SK-N-SH treated with all-trans-retinoic acid at 6 μM for 48 hours (cell line): ENCODE data around the gene SEL1L2.

Experiments used
- ATAC-seq: fragments of 200-7000 bp; cut with Tn5 transposase; 3 replicates; pipeline ENCODE4 v1.9.1; 2020; ENCODE audit warnings: mild to moderate bottlenecking, moderate library complexity
- ARNTL ChIP-seq: fragments of 450-650 bp; formaldehyde crosslinking; IDR thresholded peaks from 2 replicates; pipeline ENCODE4 v1.5.0; 2020; ENCODE audit warnings: low read depth, mild to moderate bottlenecking, moderate library complexity, borderline replicate concordance
- BACH2 ChIP-seq: fragments of 250-450 bp; sonication (Bioruptor Pico); IDR thresholded peaks from 2 replicates; pipeline ENCODE4 v1.9.0; 2021; ENCODE audit warnings: mild to moderate bottlenecking, borderline replicate concordance
- CSDC2 ChIP-seq: fragments of 250-450 bp; sonication (Bioruptor Pico); IDR thresholded peaks from 2 replicates; pipeline ENCODE4 v1.5.0; 2020; ENCODE audit warnings: mild to moderate bottlenecking, moderate library complexity
- ESRRG ChIP-seq: fragments of 250-450 bp; sonication (Bioruptor Pico); IDR thresholded peaks from 2 replicates; pipeline ENCODE4 v1.6.1; 2021; ENCODE audit warnings: mild to moderate bottlenecking
- GLIS3 ChIP-seq: fragments of 250-450 bp; sonication (Bioruptor Pico); IDR thresholded peaks from 2 replicates; pipeline ENCODE4 v1.5.0; 2020; ENCODE audit warnings: mild to moderate bottlenecking, moderate library complexity
- OSR1 ChIP-seq: fragments of 250-450 bp; sonication (Bioruptor Pico); IDR thresholded peaks from 2 replicates; pipeline ENCODE4 v1.8.0; 2022; ENCODE audit warnings: moderate library complexity, mild to moderate bottlenecking, inconsistent platforms
- PPARA ChIP-seq: fragments of 250-450 bp; sonication (Bioruptor Pico); IDR thresholded peaks from 2 replicates; pipeline ENCODE4 v1.5.0; 2020; ENCODE audit warnings: mild to moderate bottlenecking, borderline replicate concordance
- RARB ChIP-seq: fragments of 250-450 bp; sonication (Bioruptor Pico); IDR thresholded peaks from 2 replicates; pipeline ENCODE4 v1.8.0; 2021; ENCODE audit warnings: mild to moderate bottlenecking, moderate library complexity
- SNAI2 ChIP-seq: fragments of 250-450 bp; sonication (Bioruptor Pico); IDR thresholded peaks from 2 replicates; pipeline ENCODE4 v1.5.0; 2020; ENCODE audit warnings: mild to moderate bottlenecking, moderate library complexity
- TCF4 ChIP-seq: fragments of 250-450 bp; sonication (Bioruptor Pico); IDR thresholded peaks from 2 replicates; pipeline ENCODE4 v1.8.0; 2021; ENCODE audit warnings: mild to moderate bottlenecking, moderate library complexity, borderline replicate concordance
- TOX ChIP-seq: fragments of 250-450 bp; sonication (Bioruptor Pico); IDR thresholded peaks from 2 replicates; pipeline ENCODE4 v1.8.0; 2021; ENCODE audit warnings: mild to moderate bottlenecking, moderate library complexity, borderline replicate concordance
- ZFP3 ChIP-seq: fragments of 250-450 bp; sonication (Bioruptor Pico); IDR thresholded peaks from 2 replicates; pipeline ENCODE4 v1.5.0; 2020; ENCODE audit warnings: mild to moderate bottlenecking, moderate library complexity
- ZFP30 ChIP-seq: fragments of 450-650 bp; formaldehyde crosslinking; IDR thresholded peaks from 2 replicates; pipeline ENCODE4 v1.5.0; 2022; ENCODE audit warnings: mild to moderate bottlenecking, moderate library complexity
- ZNF565 ChIP-seq: fragments of 450-650 bp; formaldehyde crosslinking; conservative IDR thresholded peaks from 2 replicates; pipeline ENCODE4 v1.5.0; 2020; ENCODE audit warnings: low read depth, mild to moderate bottlenecking, moderate library complexity
- ZNF70 ChIP-seq: fragments of 450-650 bp; formaldehyde crosslinking; IDR thresholded peaks from 2 replicates; pipeline ENCODE4 v1.5.0; 2020; ENCODE audit warnings: mild to moderate bottlenecking, moderate library complexity
- ZNF8 ChIP-seq: fragments of 450-650 bp; formaldehyde crosslinking; IDR thresholded peaks from 2 replicates; pipeline ENCODE4 v1.5.0; 2020; ENCODE audit warnings: mild to moderate bottlenecking, moderate library complexity
- TF ChIP-seq, protein P1 (sequence below): fragments of 250-450 bp; sonication (Bioruptor Pico); IDR thresholded peaks from 2 replicates; pipeline ENCODE4 v1.8.0; 2020; ENCODE audit warnings: mild to moderate bottlenecking, moderate library complexity, borderline replicate concordance
- TF ChIP-seq, protein P2 (sequence below): fragments of 250-450 bp; sonication (Bioruptor Pico); IDR thresholded peaks from 2 replicates; pipeline ENCODE4 v1.5.1; 2021; ENCODE audit warnings: mild to moderate bottlenecking, moderate library complexity
- TF ChIP-seq, protein P3 (sequence below): fragments of 250-450 bp; sonication (Bioruptor Pico); IDR thresholded peaks from 2 replicates; pipeline ENCODE4 v1.8.0; 2021; ENCODE audit warnings: low read depth, mild to moderate bottlenecking, moderate library complexity, borderline replicate concordance
- TF ChIP-seq, protein P4 (sequence below): fragments of 250-450 bp; sonication (Bioruptor Pico); IDR thresholded peaks from 2 replicates; pipeline ENCODE4 v1.5.1; 2020; ENCODE audit warnings: low read depth, mild to moderate bottlenecking, moderate library complexity
- TF ChIP-seq, protein P5 (sequence below): fragments of 250-450 bp; sonication (Bioruptor Pico); IDR thresholded peaks from 2 replicates; pipeline ENCODE4 v1.5.0; 2020; ENCODE audit warnings: mild to moderate bottlenecking, moderate library complexity

SEL1L2 gene

DNA sequence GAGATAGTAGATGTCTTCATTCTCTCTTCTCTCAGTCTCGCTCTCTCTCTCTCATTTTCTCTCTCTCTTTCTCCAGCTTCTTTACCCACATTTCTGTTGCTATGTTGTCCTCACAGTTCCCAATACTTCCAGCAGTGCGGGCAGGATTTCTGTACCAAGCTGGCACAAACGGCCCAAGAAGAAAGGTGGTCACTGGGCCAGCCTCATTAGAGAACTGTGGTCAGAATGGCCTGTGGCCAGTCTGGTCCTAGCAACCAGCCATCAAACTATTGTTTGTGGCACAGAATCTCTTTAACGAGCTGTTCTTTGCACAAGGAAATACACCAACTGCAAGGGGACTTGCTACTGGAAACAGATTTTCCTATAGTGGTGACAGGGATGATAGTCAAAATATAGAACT is 81.3 kb downstream of the SEL1L2 start:
- ATAC-seq, result no peak
- TF ChIP-seq, protein P1, sequence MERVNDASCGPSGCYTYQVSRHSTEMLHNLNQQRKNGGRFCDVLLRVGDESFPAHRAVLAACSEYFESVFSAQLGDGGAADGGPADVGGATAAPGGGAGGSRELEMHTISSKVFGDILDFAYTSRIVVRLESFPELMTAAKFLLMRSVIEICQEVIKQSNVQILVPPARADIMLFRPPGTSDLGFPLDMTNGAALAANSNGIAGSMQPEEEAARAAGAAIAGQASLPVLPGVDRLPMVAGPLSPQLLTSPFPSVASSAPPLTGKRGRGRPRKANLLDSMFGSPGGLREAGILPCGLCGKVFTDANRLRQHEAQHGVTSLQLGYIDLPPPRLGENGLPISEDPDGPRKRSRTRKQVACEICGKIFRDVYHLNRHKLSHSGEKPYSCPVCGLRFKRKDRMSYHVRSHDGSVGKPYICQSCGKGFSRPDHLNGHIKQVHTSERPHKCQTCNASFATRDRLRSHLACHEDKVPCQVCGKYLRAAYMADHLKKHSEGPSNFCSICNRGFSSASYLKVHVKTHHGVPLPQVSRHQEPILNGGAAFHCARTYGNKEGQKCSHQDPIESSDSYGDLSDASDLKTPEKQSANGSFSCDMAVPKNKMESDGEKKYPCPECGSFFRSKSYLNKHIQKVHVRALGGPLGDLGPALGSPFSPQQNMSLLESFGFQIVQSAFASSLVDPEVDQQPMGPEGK, result no peak
- TF ChIP-seq, protein P2, sequence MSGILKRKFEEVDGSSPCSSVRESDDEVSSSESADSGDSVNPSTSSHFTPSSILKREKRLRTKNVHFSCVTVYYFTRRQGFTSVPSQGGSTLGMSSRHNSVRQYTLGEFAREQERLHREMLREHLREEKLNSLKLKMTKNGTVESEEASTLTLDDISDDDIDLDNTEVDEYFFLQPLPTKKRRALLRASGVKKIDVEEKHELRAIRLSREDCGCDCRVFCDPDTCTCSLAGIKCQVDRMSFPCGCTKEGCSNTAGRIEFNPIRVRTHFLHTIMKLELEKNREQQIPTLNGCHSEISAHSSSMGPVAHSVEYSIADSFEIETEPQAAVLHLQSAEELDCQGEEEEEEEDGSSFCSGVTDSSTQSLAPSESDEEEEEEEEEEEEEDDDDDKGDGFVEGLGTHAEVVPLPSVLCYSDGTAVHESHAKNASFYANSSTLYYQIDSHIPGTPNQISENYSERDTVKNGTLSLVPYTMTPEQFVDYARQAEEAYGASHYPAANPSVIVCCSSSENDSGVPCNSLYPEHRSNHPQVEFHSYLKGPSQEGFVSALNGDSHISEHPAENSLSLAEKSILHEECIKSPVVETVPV (CRISPR knock-in tag), result no peak
- no peak for TF ChIP-seq TOX (CRISPR knock-in tag)
- no peak for TF ChIP-seq OSR1 (CRISPR knock-in tag)
- TF ChIP-seq PPARA (CRISPR knock-in tag), result no peak
- TF ChIP-seq CSDC2, result no peak
- TF ChIP-seq ZFP3 (CRISPR knock-in tag), result no peak
- TF ChIP-seq ZNF70 (CRISPR knock-in tag), result no peak
- no peak for TF ChIP-seq BACH2
- TF ChIP-seq TCF4 (CRISPR knock-in tag), result no peak
- TF ChIP-seq, protein P3, sequence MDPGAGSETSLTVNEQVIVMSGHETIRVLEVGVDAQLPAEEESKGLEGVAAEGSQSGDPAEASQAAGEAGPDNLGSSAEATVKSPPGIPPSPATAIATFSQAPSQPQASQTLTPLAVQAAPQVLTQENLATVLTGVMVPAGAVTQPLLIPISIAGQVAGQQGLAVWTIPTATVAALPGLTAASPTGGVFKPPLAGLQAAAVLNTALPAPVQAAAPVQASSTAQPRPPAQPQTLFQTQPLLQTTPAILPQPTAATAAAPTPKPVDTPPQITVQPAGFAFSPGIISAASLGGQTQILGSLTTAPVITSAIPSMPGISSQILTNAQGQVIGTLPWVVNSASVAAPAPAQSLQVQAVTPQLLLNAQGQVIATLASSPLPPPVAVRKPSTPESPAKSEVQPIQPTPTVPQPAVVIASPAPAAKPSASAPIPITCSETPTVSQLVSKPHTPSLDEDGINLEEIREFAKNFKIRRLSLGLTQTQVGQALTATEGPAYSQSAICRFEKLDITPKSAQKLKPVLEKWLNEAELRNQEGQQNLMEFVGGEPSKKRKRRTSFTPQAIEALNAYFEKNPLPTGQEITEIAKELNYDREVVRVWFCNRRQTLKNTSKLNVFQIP, result no peak
- no peak for TF ChIP-seq ZNF8 (CRISPR knock-in tag)
- no peak for TF ChIP-seq SNAI2

DNA sequence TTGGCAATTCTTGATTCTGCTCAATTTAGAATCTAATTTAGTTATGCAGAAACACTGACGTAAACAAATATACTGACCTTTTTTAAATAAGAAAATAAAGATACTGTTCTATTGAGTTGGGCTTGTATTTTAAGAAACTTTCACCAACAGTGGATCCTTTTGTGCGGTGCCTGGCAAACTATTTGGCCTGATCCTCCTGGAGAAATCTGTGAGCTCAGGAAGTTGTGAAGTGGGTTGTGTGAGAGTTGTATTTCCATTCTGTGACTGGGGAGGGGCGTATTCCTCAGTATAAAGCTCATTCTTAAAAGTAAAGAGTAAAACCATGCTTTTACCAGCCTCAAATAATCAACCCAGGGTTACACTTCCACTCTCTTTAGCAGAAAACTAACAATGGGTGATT is 85.6 kb downstream of the SEL1L2 start:
- no peak for ATAC-seq
- no peak for TF ChIP-seq GLIS3 (CRISPR knock-in tag)
- TF ChIP-seq OSR1 (CRISPR knock-in tag), result no peak
- TF ChIP-seq ZNF70 (CRISPR knock-in tag), result no peak
- no peak for TF ChIP-seq ZNF565
- no peak for TF ChIP-seq ESRRG (CRISPR knock-in tag)
- TF ChIP-seq ZFP30, result no peak
- TF ChIP-seq, protein P4, sequence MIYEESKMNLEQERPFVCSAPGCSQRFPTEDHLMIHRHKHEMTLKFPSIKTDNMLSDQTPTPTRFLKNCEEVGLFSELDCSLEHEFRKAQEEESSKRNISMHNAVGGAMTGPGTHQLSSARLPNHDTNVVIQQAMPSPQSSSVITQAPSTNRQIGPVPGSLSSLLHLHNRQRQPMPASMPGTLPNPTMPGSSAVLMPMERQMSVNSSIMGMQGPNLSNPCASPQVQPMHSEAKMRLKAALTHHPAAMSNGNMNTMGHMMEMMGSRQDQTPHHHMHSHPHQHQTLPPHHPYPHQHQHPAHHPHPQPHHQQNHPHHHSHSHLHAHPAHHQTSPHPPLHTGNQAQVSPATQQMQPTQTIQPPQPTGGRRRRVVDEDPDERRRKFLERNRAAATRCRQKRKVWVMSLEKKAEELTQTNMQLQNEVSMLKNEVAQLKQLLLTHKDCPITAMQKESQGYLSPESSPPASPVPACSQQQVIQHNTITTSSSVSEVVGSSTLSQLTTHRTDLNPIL (CRISPR knock-in tag), result no peak
- TF ChIP-seq SNAI2, result no peak
- no peak for TF ChIP-seq PPARA (CRISPR knock-in tag)
- TF ChIP-seq ZNF8 (CRISPR knock-in tag), result no peak
- TF ChIP-seq BACH2, result no peak
- TF ChIP-seq, all 23 proteins: peak for 0

DNA sequence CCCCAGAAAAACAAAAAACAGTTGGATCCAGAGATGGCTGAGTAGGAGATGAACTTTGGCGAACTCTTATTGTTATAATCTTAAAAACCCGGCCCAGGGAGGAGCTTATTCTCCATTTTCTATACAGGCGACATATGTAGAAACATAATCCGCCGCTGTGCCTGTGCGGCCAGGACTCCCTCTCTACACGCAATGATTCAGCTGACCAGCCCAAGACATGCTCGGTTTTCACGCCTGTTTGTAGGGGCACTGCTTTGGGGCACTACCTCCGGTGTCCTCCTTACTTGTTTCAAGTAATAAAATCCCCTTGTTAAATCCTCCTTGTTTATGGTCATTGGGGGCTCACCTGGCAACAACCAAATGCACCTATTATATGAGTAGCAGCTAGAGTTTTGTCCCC is 89.9 kb downstream of the SEL1L2 start:
- ATAC-seq, result no peak
- TF ChIP-seq, protein P3, result no peak
- no peak for TF ChIP-seq PPARA (CRISPR knock-in tag)

DNA sequence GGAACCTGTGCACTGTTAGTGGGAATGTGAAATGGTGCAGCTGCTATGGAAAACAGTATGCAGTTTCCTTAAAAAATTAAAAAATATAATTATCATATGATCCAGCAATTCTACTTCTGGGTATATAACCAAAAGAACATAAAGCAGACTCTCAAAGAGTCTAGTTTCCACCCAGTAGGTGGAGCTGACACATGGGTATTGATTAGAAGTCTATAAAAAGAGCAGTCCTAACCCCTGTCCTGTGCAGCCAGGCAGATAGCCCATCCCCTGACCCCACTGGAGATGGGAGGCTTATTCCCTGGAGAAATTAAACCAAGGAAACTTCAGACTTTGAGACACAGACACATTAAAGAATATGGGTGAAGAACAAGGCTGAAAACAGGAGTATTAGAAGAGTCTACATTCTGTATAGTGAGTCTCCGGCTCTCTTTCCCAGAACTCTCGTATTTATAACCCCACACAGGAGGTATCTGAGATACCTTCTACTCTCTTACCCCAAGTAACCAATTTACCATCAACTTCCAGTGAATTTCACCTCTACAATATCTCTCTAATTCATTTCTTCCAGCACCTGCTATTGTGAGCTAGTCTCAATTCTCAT is 92.3 kb downstream of the SEL1L2 start:
- peak; percentile 76 for ATAC-seq
- TF ChIP-seq, protein P5, sequence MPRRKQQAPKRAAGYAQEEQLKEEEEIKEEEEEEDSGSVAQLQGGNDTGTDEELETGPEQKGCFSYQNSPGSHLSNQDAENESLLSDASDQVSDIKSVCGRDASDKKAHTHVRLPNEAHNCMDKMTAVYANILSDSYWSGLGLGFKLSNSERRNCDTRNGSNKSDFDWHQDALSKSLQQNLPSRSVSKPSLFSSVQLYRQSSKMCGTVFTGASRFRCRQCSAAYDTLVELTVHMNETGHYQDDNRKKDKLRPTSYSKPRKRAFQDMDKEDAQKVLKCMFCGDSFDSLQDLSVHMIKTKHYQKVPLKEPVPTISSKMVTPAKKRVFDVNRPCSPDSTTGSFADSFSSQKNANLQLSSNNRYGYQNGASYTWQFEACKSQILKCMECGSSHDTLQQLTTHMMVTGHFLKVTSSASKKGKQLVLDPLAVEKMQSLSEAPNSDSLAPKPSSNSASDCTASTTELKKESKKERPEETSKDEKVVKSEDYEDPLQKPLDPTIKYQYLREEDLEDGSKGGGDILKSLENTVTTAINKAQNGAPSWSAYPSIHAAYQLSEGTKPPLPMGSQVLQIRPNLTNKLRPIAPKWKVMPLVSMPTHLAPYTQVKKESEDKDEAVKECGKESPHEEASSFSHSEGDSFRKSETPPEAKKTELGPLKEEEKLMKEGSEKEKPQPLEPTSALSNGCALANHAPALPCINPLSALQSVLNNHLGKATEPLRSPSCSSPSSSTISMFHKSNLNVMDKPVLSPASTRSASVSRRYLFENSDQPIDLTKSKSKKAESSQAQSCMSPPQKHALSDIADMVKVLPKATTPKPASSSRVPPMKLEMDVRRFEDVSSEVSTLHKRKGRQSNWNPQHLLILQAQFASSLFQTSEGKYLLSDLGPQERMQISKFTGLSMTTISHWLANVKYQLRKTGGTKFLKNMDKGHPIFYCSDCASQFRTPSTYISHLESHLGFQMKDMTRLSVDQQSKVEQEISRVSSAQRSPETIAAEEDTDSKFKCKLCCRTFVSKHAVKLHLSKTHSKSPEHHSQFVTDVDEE (CRISPR knock-in tag), result no peak
- TF ChIP-seq, protein P3, result no peak
- TF ChIP-seq, protein P2 (CRISPR knock-in tag), result no peak
- TF ChIP-seq ARNTL (no peak), ZFP30 (no peak), TOX (CRISPR knock-in tag) (no peak), CSDC2 (no peak), GLIS3 (CRISPR knock-in tag) (no peak), ZFP3 (CRISPR knock-in tag) (no peak), SNAI2 (no peak), RARB (no peak)
